ENCODE data around the gene BDP1.
"Not testable (repeated sequence)": the region's sequence is repeated elsewhere in the genome, so short reads cannot be mapped to it uniquely, and the experiment has no call there.

The BDP1 gene

GRCh38 chr5:71475788-71476384, 20.4 kb downstream of the BDP1 start:
- DNase-seq: no peak

GRCh38 chr5:71481441-71481840, 26.0 kb downstream of the BDP1 start:
- DNase-seq: no peak

- no peak for DNase-seq
Measured at GRCh38 chr5:71482132-71482531, 26.7 kb downstream of the BDP1 start.

GRCh38 chr5:71483355-71483754, 27.9 kb downstream of the BDP1 start:
- DNase-seq: no peak

- DNase-seq: no peak
Measured at GRCh38 chr5:71492817-71493615, 37.6 kb downstream of the BDP1 start.

GRCh38 chr5:71494202-71494601, 38.8 kb downstream of the BDP1 start:
- DNase-seq: not testable (repeated sequence)

- DNase-seq: not testable (repeated sequence)
Measured at GRCh38 chr5:71498756-71499155, 43.3 kb downstream of the BDP1 start.

GRCh38 chr5:71503536-71503935, 48.1 kb downstream of the BDP1 start:
- no peak for DNase-seq

- DNase-seq: no peak
Measured at GRCh38 chr5:71522151-71522550, 66.7 kb downstream of the BDP1 start.

GRCh38 chr5:71525611-71526010, 70.2 kb downstream of the BDP1 start:
- not testable (repeated sequence) for DNase-seq

GRCh38 chr5:71528206-71528605, 72.8 kb downstream of the BDP1 start:
- DNase-seq: no peak

GRCh38 chr5:71529682-71530081, 74.2 kb downstream of the BDP1 start:
- no peak for DNase-seq

GRCh38 chr5:71533142-71533541, 77.7 kb downstream of the BDP1 start:
- no peak for DNase-seq

GRCh38 chr5:71533615-71534014, 78.2 kb downstream of the BDP1 start:
- no peak for DNase-seq

GRCh38 chr5:71537687-71538086, 82.2 kb downstream of the BDP1 start:
- no peak for DNase-seq

- DNase-seq: not testable (repeated sequence)
Measured at GRCh38 chr5:71550885-71551284, 95.4 kb downstream of the BDP1 start.

- DNase-seq: not testable (repeated sequence)
Measured at GRCh38 chr5:71551582-71551981, 96.1 kb downstream of the BDP1 start.

- not testable (repeated sequence) for DNase-seq
Measured at GRCh38 chr5:71552026-71552749, 96.7 kb downstream of the BDP1 start.

GRCh38 chr5:71563161-71563560, 107.7 kb downstream of the BDP1 start:
- DNase-seq: no peak

- no peak for DNase-seq
Measured at GRCh38 chr5:71564895-71565294, 109.4 kb downstream of the BDP1 start.

- no peak for DNase-seq
Measured at GRCh38 chr5:71569748-71570509, 114.5 kb downstream of the BDP1 start.

GRCh38 chr5:71571811-71572210, 116.4 kb downstream of the BDP1 start:
- not testable (repeated sequence) for DNase-seq

- no peak for DNase-seq
Measured at GRCh38 chr5:71573591-71573990, 118.1 kb downstream of the BDP1 start.

Measured in activated CD4-positive, alpha-beta T cell treated with anti-CD3 and anti-CD28 coated beads for 4 hours (primary cell).